Measurements from ENCODE around the gene CHCHD2. TPM values are rescaled to one million over a fixed set of nuclear protein-coding genes. Genes with fewer than 3 reads are reported as not detected.

CHCHD2 gene
- total RNA-seq, 2 donors from 2014 or later, result 439 to 485 TPM

DNA sequence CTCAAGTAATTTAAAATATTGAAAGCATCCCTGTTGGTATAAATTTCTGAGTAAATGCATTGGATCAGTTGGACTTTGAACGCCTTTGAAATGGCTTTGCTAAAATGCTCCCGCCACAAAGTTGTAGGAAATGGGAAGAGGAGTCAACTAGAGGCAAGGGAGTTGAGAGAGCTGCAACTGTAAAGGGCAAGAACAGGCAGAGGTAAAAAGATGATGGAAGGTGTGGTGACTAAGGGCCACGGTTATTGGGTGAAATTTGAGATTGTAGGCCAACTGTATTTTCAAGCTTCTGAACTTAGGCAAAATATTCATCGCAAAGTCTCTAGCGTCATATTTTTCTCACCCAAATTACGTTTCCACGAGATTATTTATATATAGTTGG, 42.8 kb downstream of the CHCHD2 start:
- Histone ChIP-seq H3K4me3 (peak overlapping the region in 1 of 2 donors; percentile 87), H3K4me1 (peaks cover 0 to 18% of the 10 kb centered on the region in 2 donors), H3K9me3 (no peaks in the 10 kb centered on the region), H3K36me3 (peaks cover 53% of the 10 kb centered on the region), H3K27me3 (no peaks in the 10 kb centered on the region), H3K27ac (peak overlapping the region; percentile 88 to 95)
- no peak for DNase-seq (ENCODE audit: low spot score)
- TF ChIP-seq, protein P1, sequence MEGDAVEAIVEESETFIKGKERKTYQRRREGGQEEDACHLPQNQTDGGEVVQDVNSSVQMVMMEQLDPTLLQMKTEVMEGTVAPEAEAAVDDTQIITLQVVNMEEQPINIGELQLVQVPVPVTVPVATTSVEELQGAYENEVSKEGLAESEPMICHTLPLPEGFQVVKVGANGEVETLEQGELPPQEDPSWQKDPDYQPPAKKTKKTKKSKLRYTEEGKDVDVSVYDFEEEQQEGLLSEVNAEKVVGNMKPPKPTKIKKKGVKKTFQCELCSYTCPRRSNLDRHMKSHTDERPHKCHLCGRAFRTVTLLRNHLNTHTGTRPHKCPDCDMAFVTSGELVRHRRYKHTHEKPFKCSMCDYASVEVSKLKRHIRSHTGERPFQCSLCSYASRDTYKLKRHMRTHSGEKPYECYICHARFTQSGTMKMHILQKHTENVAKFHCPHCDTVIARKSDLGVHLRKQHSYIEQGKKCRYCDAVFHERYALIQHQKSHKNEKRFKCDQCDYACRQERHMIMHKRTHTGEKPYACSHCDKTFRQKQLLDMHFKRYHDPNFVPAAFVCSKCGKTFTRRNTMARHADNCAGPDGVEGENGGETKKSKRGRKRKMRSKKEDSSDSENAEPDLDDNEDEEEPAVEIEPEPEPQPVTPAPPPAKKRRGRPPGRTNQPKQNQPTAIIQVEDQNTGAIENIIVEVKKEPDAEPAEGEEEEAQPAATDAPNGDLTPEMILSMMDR (IDR thresholded peaks at IDR 0.05), result no peak

DNA sequence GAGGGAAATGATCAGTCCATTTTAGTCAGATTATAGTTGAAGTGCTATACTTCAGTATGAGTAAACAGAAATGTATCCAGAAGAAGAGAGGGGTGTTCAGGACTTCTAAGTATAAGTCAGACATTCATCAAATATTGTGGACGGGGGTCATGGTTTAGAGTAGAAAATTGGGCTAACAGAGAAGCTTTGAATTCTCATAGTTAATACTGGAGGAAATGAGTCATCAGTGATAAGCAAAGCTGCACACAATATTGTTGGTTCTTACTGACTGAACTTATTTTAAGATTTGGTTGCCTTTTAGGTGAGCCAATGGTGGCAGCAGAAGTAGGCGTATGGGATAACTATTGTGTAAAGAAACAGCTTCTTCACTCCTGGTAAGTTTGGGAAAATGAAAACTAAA, 43.9 kb downstream of the CHCHD2 start:
- Histone ChIP-seq H3K36me3 (peaks cover 60% of the 10 kb centered on the region), H3K4me3 (no peak overlapping the region), H3K27me3 (no peaks in the 10 kb centered on the region), H3K27ac (no peak overlapping the region), H3K9me3 (no peaks in the 10 kb centered on the region), H3K4me1 (peaks cover 0 to 18% of the 10 kb centered on the region in 2 donors)
- DNase-seq (ENCODE audit: low spot score), result no peak
- TF ChIP-seq, protein P1 (IDR thresholded peaks at IDR 0.05), result no peak

DNA sequence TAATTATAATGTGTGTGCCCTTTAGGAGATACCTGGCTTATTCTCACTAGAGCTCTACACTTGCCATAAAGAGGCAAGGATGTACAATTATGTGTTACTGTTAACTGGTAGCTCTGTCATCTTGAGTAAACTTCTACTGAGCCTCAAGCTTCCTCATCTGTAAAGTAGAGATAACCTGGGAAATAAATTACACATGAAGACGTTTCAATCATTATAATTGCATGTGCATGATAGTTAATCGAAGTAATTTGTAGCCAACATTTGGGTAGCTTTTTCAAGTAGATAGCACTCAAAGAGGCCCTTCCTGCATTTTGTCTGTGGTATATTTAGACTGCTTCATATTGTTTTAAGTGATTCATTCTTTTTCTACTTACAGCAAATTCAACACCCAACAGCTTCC, 52.3 kb downstream of the CHCHD2 start:
- peaks cover 58% of the 10 kb centered on the region for H3K36me3 ChIP-seq
- H3K9me3 ChIP-seq, result no peaks in the 10 kb centered on the region
- no peaks in the 10 kb centered on the region for H3K27me3 ChIP-seq
- peaks cover 0 to 33% of the 10 kb centered on the region in 2 donors for H3K4me1 ChIP-seq
- TF ChIP-seq, protein P1 (IDR thresholded peaks at IDR 0.05), result no peak
- no peak for DNase-seq (ENCODE audit: low spot score)
- H3K4me3 ChIP-seq, result no peak overlapping the region
- no peak overlapping the region for H3K27ac ChIP-seq

DNA sequence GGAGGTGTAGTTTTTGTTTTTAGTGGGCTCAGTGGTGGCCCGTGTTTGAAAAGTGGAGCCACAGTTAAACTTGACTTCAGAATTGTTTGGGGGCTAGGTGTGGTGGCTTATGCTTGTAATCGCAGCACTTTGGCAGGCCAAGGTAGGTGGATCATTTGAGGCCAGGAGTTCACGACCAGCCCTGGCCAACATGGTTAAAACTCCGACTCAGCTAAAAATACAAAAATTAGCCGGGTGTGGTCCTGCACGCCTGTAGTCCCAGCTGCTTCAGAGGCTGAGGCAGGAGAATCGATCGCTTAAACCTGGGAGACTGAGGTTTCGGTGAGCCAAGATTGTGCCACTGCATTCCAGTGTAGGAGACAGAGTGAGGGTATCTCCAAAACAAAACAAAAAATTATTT, 52.9 kb downstream of the CHCHD2 start:
- H3K9me3 ChIP-seq, result no peaks in the 10 kb centered on the region
- H3K4me3 ChIP-seq, result no peak overlapping the region
- no peak overlapping the region for H3K27ac ChIP-seq
- H3K27me3 ChIP-seq, result no peaks in the 10 kb centered on the region
- no peak for DNase-seq (ENCODE audit: low spot score)
- TF ChIP-seq, protein P1 (IDR thresholded peaks at IDR 0.05), result no peak
- peaks cover 0 to 38% of the 10 kb centered on the region in 2 donors for H3K4me1 ChIP-seq
- H3K36me3 ChIP-seq, result peaks cover 52% of the 10 kb centered on the region

Other genes starting within 250 kb of the CHCHD2 start
- not detected for gene SEPTIN14, start 243.7 kb downstream of the CHCHD2 start, total RNA-seq
- gene ZNF713, start 219.0 kb downstream of the CHCHD2 start, total RNA-seq, result 1 to 10 TPM; 2.5 to 2.6 TPM
- gene MRPS17, start 154.6 kb downstream of the CHCHD2 start, total RNA-seq, result 10 to 100 TPM; 14.1 to 15.9 TPM
- gene NIPSNAP2, start 141.9 kb downstream of the CHCHD2 start, total RNA-seq, result 100 to 1,000 TPM; 205 to 370 TPM
- 10 to 100 TPM in 1 of 2 donors, 1 to 10 TPM in 1; 8.0 to 11.6 TPM for gene PSPH, start 55.0 kb downstream of the CHCHD2 start, total RNA-seq
- gene CCT6A, start 54.7 kb downstream of the CHCHD2 start, total RNA-seq, result 10 to 100 TPM; 39.3 to 68.1 TPM
- 10 to 100 TPM; 31.7 to 54.9 TPM for gene SUMF2, start 42.2 kb downstream of the CHCHD2 start, total RNA-seq
- 10 to 100 TPM; 11.7 to 27.3 TPM for gene PHKG1, start 13.5 kb downstream of the CHCHD2 start, total RNA-seq
- gene NUPR2, start 9.9 kb upstream of the CHCHD2 start, total RNA-seq, result not detected